ENCODE data around the gene TRAF1.
A peak's percentile ranks its signal among the peaks of the same experiment; 100 is the strongest.

Gene TRAF1

DNA sequence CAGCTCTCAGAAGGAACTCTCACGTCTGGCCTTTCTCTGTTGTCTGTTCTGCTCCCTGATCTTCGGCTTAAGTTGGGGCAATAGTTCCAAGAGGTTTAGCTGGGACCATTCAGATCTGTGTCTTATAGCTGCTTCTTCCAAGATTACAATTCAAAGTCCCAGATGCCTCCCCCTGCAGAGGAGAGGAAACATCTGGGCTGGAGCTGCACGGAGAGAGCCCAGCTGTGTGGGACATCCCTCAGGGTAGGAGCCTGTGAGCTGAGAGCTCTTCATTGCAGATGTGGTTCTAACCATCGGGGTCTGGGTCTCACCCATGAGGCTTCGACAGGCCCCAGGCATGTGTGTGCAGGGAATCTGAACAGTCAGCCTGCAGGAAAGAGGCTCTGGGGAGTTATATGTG, 40.6 kb downstream of the TRAF1 start:
- no peak for DNase-seq

DNA sequence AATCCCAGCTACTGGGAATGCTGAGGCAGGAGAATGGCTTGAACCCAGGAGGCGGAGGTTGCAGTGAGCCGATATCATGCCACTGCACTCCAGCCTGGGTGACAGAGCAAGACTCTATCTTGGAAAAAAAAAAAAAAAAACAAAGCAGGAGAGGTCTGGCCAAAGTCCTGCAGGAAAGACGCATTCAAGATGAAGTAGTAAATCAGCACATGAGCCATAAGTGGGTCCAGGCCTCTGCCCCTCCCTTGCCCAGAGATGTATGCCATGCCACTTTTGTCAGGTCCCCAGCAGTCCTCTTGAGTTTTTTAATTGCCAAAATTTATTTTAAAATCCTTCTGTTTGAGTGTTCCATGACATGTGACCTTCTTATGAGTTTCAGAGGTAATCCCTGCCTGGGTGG, 41.1 kb downstream of the TRAF1 start:
- no peak for DNase-seq

DNA sequence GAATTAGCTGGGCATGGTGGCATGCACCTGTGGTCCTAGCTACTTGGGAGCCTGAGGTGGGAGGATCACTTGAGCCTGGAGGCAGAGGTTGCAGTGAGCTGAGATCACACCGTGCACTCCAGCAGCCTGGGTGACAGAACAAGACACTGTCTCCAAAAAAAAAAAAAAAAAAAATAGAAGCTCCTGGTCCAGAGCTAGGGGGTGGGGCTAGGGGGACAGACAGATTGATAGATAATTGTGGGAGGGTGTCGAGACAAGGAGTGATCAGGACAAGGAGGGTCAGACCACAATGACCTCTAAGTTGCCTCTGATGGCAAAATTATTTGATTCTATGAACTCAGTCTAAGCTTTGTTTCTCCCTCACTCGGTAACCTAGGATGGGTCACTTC, 43.0 kb downstream of the TRAF1 start:
- no peak for DNase-seq

DNA sequence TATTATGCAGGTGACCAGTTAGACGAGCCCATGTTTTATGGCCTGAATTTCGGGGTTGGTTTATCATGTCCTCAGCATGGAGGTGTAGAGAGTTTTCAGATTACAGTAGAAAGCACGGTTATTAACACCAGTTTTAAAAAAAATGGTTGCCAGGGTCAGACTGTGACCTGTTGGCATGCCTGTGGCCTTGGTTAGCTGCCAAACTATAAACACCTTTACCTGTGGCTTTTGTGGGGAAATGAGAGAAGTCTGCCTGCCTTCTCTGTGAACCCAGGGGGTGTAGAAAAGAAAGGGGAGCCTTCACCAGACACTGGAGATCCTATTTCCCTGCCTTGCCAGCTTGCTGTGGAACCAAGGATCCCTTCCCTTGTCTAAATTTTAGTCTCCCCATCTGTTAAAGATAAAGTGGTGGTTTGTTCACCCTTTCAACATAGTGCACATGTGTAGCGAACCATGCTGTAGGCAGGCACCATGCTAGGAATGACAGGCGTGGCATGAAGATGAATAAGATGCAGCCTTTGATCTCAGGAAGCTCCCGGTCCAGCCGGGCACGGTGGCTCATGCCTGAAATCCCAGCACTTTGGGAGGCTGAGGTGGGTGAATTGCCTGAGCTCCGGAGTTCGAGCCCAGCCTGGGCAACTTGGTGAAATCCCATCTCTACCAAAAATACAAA, 43.5 kb downstream of the TRAF1 start:
- peak; percentile 8 for DNase-seq

DNA sequence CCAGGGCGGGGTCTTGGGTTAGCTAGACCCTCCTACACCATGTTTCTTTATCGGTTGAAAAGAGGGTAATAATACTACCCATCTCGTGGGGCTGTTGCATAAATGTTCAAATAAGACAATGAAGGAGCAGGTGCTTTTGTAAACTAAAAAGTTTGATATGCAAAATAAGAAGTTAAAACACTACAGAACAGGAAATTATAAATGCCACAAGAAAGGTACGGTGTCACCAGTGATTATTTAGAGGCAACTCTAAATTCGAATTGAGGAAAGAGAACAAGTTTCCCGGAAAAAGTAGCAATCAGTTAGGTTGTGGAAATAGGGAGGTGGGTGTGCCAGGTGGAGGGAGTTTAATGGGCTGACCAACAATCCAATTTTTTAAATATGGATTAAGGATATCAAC, 47.1 kb downstream of the TRAF1 start:
- no peak for DNase-seq

GRCh38 chr9:120878188-120879130, 48.1 kb downstream of the TRAF1 start:
- DNase-seq, result peak; percentile 60

GRCh38 chr9:120877276-120878034, 49.1 kb downstream of the TRAF1 start:
- DNase-seq, result peak; percentile 88

- peak; percentile 70 for DNase-seq
These were observed 49.8 kb downstream of the TRAF1 start, which contains the start of gene PHF19 for GRCh38 chr9:120876842-120877240. PHF19 (minus strand) TSS chr9:120877188; CDS start chr9:120874741, 2,447 bp downstream.

- DNase-seq, result peak; percentile 98
These were observed 50.4 kb downstream of the TRAF1 start for GRCh38 chr9:120875954-120876841.

GRCh38 chr9:120875643-120875953, 51.0 kb downstream of the TRAF1 start:
- no peak for DNase-seq

DNA sequence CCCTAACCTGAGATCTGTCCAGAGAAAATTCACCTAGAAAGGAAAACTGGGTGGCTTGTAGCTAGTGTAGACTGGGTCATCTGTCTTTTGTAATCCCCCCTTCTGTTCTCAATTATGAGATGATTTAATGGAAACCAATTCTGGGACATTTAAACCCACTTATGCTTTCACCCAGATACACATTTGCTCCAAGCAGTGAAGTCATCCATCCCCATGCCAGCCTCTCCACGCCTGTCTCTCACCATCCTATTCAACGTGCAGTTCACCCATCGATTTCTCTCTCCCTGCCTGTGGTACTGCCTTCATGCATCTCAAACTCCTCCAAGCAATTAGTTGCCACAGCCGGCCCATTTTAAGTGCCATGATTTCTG, 51.4 kb downstream of the TRAF1 start:
- no peak for DNase-seq

GRCh38 chr9:120874226-120875194, 52.1 kb downstream of the TRAF1 start:
- no peak for DNase-seq

GRCh38 chr9:120873512-120873911, 53.1 kb downstream of the TRAF1 start:
- DNase-seq, result no peak

- DNase-seq, result peak; percentile 53
These were observed 53.6 kb downstream of the TRAF1 start for GRCh38 chr9:120872791-120873502.

GRCh38 chr9:120870206-120870605, 56.4 kb downstream of the TRAF1 start:
- no peak for DNase-seq

DNA sequence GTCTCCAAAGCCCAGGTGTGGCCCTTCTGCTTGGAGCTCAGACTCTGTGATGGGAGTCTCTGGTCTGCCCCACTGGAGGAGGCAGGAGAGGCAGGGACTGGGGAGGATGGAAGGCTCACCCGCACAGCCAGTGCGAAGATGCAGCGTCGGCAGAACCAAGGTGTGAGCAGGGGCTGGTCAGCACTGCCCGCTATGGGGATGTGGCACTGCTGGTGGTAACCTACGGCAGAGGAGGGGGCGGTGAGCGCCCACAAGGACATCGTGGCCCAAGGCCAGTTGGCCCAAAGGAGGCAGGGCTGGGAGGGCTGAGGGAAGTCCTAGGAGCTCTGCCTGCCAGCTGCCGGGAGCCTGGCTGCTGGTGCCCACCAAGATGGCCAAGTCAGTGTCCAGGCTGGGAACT, 56.9 kb downstream of the TRAF1 start:
- DNase-seq, result no peak

- DNase-seq, result no peak
These were observed 57.3 kb downstream of the TRAF1 start for GRCh38 chr9:120869360-120869687.

GRCh38 chr9:120868676-120869359, 57.8 kb downstream of the TRAF1 start:
- DNase-seq, result peak; percentile 98

- no peak for DNase-seq
These were observed 58.3 kb downstream of the TRAF1 start for GRCh38 chr9:120868339-120868675.

DNA sequence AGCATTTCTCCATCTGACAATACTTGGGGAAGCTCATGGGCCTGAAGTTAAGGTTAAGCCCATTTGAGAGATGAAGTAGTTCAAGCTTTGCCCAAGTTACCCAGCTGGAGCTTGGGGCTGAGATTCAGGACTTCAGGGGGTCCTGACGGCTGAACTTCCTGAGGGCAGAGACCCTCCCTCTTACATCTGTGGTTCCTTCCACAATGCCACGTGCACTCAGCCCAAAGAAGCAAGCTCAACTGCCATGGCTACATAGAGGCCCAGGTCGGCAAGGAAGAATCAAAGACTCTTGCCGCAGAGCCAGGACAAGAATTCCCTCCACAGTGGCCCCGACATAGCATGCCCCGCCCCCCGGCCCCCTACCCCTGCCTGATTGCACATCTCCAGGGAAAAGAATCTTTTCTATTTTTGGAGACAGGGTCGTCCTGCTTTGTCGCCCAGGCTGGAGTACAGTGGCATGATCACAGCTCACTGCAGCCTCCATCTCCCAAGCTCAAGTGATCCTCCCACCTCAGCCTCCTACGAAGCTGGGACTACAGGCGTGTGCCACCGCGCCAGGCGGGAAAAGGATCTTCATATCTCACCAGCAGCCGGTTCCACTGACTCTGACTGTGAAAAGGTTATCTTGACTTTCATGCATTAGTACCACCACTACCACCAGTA, 58.8 kb downstream of the TRAF1 start:
- no peak for DNase-seq

Data from activated CD4-positive, alpha-beta T cell treated with anti-CD3 and anti-CD28 coated beads, Interleukin-10, Interleukin-2, amounts not matched to agents 100 ng/mL and 50 ng/mL, durations not matched to agents 16 hours and 8 hours (primary cell).